ENCODE data around the gene ZHX3. TPM values are rescaled to one million over a fixed set of nuclear protein-coding genes. Genes with fewer than 3 reads are reported as not detected.

ZHX3 gene
- total RNA-seq, 2 donors from 2014 or later: 10.9 to 11.9 TPM

- WGBS, 2 donors: 81 to 86% methylated on average over 6 of the region's 6 CpGs
- TF ChIP-seq POLR2A (IDR thresholded peaks at IDR 0.05): no peak
- no peak for TF ChIP-seq CTCF (IDR thresholded peaks at IDR 0.05)
- intact Hi-C loops (cut with DNase I): no loop called here
- DNase-seq (no peak), ATAC-seq (no peak)
- Histone ChIP-seq H3K4me1 (peaks cover 6% of the 10 kb centered on the region), H3K9me3 (no peaks in the 10 kb centered on the region), H3K36me3 (replicated peaks in 1 of 2; ENCODE audit: insufficient read depth in 1 of 2, low read depth in 2 of 2) (no peaks in the 10 kb centered on the region), H3K27me3 (no peaks in the 10 kb centered on the region), H3K4me3 (no peak overlapping the region), H3K27ac (peak overlapping the region in 1 of 4 donors; percentile 21)
Measured at GRCh38 chr20:41232973-41233926, 84.3 kb downstream of the ZHX3 start.

GRCh38 chr20:41231136-41231535 lies 86.4 kb downstream of the ZHX3 start:
- ATAC-seq: no peak
- intact Hi-C loops (cut with DNase I): no loop called here

GRCh38 chr20:41230136-41230535 lies 87.4 kb downstream of the ZHX3 start:
- Histone ChIP-seq H3K27ac (no peak overlapping the region), H3K4me1 (peaks cover 11% of the 10 kb centered on the region), H3K27me3 (no peaks in the 10 kb centered on the region), H3K9me3 (no peaks in the 10 kb centered on the region), H3K36me3 (replicated peaks in 1 of 2; ENCODE audit: insufficient read depth in 1 of 2, low read depth in 2 of 2) (no peaks in the 10 kb centered on the region), H3K4me3 (no peak overlapping the region)
- DNase-seq (no peak), ATAC-seq (no peak)
- 82 to 96% methylated on average over 3 of the region's 3 CpGs for WGBS, 2 donors
- intact Hi-C loops (cut with DNase I): no loop called here
- TF ChIP-seq POLR2A (IDR thresholded peaks at IDR 0.05): no peak
- no peak for TF ChIP-seq CTCF (IDR thresholded peaks at IDR 0.05)

More at GRCh38 chr20:41231136-41231535, 86.4 kb downstream of the ZHX3 start:
- WGBS, 2 donors: 93 to 95% methylated on average over 1 of the region's 1 CpG
- H3K27me3 ChIP-seq: no peaks in the 10 kb centered on the region
- DNase-seq: no peak
- peaks cover 11% of the 10 kb centered on the region for H3K4me1 ChIP-seq
- TF ChIP-seq POLR2A (IDR thresholded peaks at IDR 0.05) (no peak), CTCF (IDR thresholded peaks at IDR 0.05) (no peak)
- no peaks in the 10 kb centered on the region for H3K9me3 ChIP-seq
- no peaks in the 10 kb centered on the region for H3K36me3 ChIP-seq (replicated peaks in 1 of 2; ENCODE audit: insufficient read depth in 1 of 2, low read depth in 2 of 2)
- H3K27ac ChIP-seq: no peak overlapping the region
- H3K4me3 ChIP-seq: no peak overlapping the region

GRCh38 chr20:41229259-41229658 lies 88.3 kb downstream of the ZHX3 start:
- DNase-seq: no peak
- no peak overlapping the region for H3K4me3 ChIP-seq
- H3K27ac ChIP-seq: no peak overlapping the region
- peaks cover 11% of the 10 kb centered on the region for H3K4me1 ChIP-seq
- H3K27me3 ChIP-seq: no peaks in the 10 kb centered on the region
- no peaks in the 10 kb centered on the region for H3K9me3 ChIP-seq
- ATAC-seq: no peak
- TF ChIP-seq POLR2A (IDR thresholded peaks at IDR 0.05): no peak
- TF ChIP-seq CTCF (IDR thresholded peaks at IDR 0.05): no peak
- intact Hi-C loops (cut with DNase I): no loop called here
- no peaks in the 10 kb centered on the region for H3K36me3 ChIP-seq (replicated peaks in 1 of 2; ENCODE audit: insufficient read depth in 1 of 2, low read depth in 2 of 2)

- no peaks in the 10 kb centered on the region for H3K36me3 ChIP-seq (replicated peaks in 1 of 2; ENCODE audit: insufficient read depth in 1 of 2, low read depth in 2 of 2)
- DNase-seq (no peak), ATAC-seq (no peak)
- no peak overlapping the region for H3K27ac ChIP-seq
- H3K4me1 ChIP-seq: peaks cover 11% of the 10 kb centered on the region
- H3K9me3 ChIP-seq: no peaks in the 10 kb centered on the region
- intact Hi-C loops (cut with DNase I): no loop called here
- TF ChIP-seq CTCF (IDR thresholded peaks at IDR 0.05): no peak
- no peak for TF ChIP-seq POLR2A (IDR thresholded peaks at IDR 0.05)
- H3K4me3 ChIP-seq: no peak overlapping the region
- no peaks in the 10 kb centered on the region for H3K27me3 ChIP-seq
Measured at GRCh38 chr20:41228858-41229257, 88.7 kb downstream of the ZHX3 start.
